Neural crest cell (in vitro differentiated cells): ENCODE measurements around the gene HMSD. TPM values are rescaled to one million over a fixed set of nuclear protein-coding genes. Genes with fewer than 3 reads are reported as not detected.
A peak's percentile ranks its signal among the peaks of the same experiment; 100 is the strongest.
"Not testable (repeated sequence)": the region's sequence is repeated elsewhere in the genome, so short reads cannot be mapped to it uniquely, and the experiment has no call there.

Source experiments
- DNase-seq: peaks from one replicate; pipeline ENCODE4 v3.0.0; 2021; ENCODE audit warnings: low read depth, mixed read lengths, low spot score
- H3K27ac Mint-ChIP-seq: one replicate; pipeline ENCODE4 v1.8.0; 2021; ENCODE audit warnings: mild to moderate bottlenecking, mixed read lengths; ENCODE audit not compliant: unreplicated experiment
- H3K27me3 Mint-ChIP-seq: 2 replicates; pipeline ENCODE4 v1.8.0; 2021; ENCODE audit warnings: low read depth, mild to moderate bottlenecking, mixed read lengths
- H3K36me3 Mint-ChIP-seq: 2 replicates; pipeline ENCODE4 v1.8.0; 2021; ENCODE audit warnings: low read depth, mild to moderate bottlenecking, mixed read lengths
- H3K4me1 Mint-ChIP-seq: 2 replicates; pipeline ENCODE4 v1.8.0; 2021; ENCODE audit warnings: mixed read lengths
- H3K4me3 Mint-ChIP-seq: one replicate; pipeline ENCODE4 v1.8.0; 2021; ENCODE audit warnings: mild to moderate bottlenecking, mixed read lengths
- H3K9me3 Mint-ChIP-seq: 2 replicates; pipeline ENCODE4 v1.8.0; 2021; ENCODE audit warnings: mixed read lengths
- total RNA-seq: library from RNA; stranded (reverse); gene quantifications from 2 replicates; pipeline ENCODE4 v1.2.1, GENCODE V29; 2021
- TF ChIP-seq, protein P1 (sequence below): fragments of 200-600 bp; sonication (generic); conservative IDR thresholded peaks from 2 replicates; pipeline ENCODE4 v1.5.0; 2021; ENCODE audit warnings: antibody characterized with exemption, mild to moderate bottlenecking

HMSD gene
- total RNA-seq, 1 donor from 2014 or later: 10.0 TPM

DNA sequence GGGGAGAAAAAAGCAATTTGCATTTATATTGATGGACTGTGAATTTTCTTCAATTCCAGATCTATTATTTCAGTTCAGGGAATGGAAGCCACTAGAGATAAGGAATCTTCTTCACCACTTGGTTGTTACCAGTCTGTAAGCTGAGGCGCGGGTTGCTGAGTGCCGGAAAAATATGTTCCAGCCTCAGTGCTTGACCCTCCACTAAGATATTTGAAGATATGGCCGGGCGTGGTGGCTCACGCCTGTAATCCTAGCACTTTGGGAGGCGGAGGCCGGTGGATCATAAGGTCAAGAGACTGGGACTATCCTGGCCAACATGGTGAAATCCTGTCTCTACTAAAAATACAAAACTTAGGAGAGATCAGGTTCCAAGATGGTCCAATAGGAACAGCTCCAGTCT lies 9.1 kb upstream of the HMSD start:
- Mint-ChIP-seq H3K4me1 (peaks cover 5% of the 10 kb centered on the region), H3K36me3 (no peaks in the 10 kb centered on the region), H3K9me3 (peaks cover 2% of the 10 kb centered on the region), H3K27ac (no peak overlapping the region), H3K27me3 (peaks cover 14% of the 10 kb centered on the region), H3K4me3 (no peak overlapping the region)
- TF ChIP-seq, protein P1, sequence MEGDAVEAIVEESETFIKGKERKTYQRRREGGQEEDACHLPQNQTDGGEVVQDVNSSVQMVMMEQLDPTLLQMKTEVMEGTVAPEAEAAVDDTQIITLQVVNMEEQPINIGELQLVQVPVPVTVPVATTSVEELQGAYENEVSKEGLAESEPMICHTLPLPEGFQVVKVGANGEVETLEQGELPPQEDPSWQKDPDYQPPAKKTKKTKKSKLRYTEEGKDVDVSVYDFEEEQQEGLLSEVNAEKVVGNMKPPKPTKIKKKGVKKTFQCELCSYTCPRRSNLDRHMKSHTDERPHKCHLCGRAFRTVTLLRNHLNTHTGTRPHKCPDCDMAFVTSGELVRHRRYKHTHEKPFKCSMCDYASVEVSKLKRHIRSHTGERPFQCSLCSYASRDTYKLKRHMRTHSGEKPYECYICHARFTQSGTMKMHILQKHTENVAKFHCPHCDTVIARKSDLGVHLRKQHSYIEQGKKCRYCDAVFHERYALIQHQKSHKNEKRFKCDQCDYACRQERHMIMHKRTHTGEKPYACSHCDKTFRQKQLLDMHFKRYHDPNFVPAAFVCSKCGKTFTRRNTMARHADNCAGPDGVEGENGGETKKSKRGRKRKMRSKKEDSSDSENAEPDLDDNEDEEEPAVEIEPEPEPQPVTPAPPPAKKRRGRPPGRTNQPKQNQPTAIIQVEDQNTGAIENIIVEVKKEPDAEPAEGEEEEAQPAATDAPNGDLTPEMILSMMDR: no peak
- DNase-seq: no peak

DNA sequence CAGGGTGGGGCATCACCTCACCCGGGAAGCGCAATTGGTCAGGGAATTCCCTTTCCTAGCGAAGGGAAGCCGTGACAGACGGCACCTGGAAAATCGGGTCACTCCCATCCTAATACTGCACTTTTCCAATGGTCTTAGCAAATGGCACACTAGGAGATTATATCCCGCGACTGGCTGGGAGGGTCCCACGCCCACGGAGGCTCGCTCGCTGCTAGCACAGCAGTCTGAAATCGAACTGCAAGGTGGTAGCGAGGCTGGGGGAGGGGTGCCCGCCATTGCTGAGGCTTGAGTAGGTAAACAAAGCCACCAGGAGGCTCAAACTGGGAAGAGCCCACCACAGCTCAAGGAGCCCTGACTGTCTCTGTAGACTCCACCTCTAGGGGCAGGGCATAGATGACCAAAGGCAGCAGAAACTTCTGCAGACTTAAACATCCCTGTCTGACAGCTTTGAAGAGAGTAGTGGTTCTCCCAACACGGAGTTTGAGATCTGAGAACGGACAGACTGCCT lies 8.5 kb upstream of the HMSD start:
- H3K27ac Mint-ChIP-seq, H3K9me3 Mint-ChIP-seq, H3K36me3 Mint-ChIP-seq, DNase-seq, H3K4me3 Mint-ChIP-seq, H3K4me1 Mint-ChIP-seq: not testable (repeated sequence)
- H3K27me3 Mint-ChIP-seq: peaks cover 14% of the 10 kb centered on the region

DNA sequence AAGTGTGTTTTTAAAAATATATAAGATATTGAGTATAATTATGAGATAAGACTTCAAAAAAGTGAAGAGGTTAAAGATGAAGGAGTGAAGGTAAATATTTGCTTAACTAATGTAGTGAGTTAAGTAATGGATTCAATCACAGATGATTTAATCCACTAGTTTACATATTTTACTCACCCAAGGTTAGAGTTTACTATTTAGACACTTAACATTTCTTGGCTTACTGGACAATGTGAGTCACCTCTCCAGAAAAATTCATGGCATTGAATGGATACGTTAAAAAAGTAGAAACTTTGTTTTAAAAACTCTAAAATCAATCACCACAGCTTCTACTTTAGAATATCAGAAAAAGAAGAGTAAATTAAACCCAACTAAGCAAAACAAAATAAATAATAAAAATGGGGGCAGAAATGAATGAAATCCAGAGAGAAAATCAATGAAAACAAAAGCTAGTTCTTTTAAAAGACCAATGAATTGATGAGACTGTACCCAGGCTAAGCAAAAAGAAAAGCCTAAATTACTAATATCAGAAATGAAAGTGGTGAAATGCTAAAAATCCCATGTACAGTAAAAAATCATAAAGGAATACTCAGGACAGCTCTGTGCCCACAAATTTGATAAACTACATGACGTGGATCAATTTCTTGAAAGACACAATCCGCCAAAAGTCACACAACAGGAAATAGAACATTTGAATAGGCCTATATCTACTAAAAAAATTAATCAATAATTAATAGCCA lies 1.9 kb upstream of the HMSD start:
- TF ChIP-seq, protein P1: no peak
- peaks cover 25% of the 10 kb centered on the region for H3K4me1 Mint-ChIP-seq
- peaks cover 8% of the 10 kb centered on the region for H3K9me3 Mint-ChIP-seq
- no peak overlapping the region for H3K27ac Mint-ChIP-seq
- no peak for DNase-seq
- H3K36me3 Mint-ChIP-seq: peaks cover 2% of the 10 kb centered on the region
- H3K27me3 Mint-ChIP-seq: peaks cover 13% of the 10 kb centered on the region
- H3K4me3 Mint-ChIP-seq: no peak overlapping the region

DNA sequence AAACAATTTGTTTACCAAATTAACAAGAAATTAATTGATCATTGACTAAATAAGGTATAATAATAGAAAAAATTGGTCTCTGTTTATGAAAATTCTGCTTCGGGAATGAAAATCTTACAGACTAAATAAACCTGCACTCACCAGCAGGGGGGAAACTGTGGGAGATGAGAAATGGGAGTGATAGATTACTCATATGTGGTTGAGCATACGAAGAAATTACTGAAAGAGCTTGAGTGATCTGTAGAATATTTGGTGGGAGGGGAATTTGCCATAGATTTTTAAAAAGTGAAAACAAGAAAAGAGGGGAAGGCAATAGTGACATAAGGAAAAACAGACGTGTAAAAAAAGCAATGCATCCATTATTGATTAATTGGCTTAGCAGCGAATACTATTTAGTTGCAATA lies 2.2 kb downstream of the HMSD start:
- Mint-ChIP-seq H3K4me3 (no peak overlapping the region), H3K4me1 (peaks cover 25% of the 10 kb centered on the region), H3K27me3 (peaks cover 3% of the 10 kb centered on the region), H3K36me3 (peaks cover 2% of the 10 kb centered on the region), H3K9me3 (peaks cover 4% of the 10 kb centered on the region), H3K27ac (no peak overlapping the region)
- TF ChIP-seq, protein P1: peak; percentile 47
- no peak for DNase-seq

DNA sequence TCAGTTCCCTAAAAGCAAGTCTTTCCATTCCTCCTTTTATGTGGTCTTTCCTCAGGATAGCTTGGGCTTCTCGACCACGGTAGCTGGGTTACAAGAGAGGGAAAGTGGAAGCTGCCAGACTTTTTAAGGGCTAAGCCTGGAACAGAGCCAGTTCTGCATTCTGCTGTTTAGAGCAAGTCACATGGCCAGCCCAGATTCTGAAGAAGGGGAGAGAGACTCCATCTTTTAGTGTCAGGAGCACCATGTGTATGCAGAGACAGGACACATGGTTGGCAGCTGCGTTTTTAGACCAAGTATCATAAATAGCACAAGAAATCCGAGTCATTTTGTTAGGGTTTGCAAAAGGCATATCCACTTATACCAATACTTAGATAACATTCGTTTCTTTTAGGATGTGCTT lies 4.7 kb downstream of the HMSD start:
- Mint-ChIP-seq H3K9me3 (peaks cover 4% of the 10 kb centered on the region), H3K4me1 (peaks cover 15% of the 10 kb centered on the region), H3K36me3 (peaks cover 7% of the 10 kb centered on the region), H3K4me3 (no peak overlapping the region), H3K27me3 (no peaks in the 10 kb centered on the region), H3K27ac (no peak overlapping the region)
- DNase-seq: no peak
- TF ChIP-seq, protein P1: no peak

DNA sequence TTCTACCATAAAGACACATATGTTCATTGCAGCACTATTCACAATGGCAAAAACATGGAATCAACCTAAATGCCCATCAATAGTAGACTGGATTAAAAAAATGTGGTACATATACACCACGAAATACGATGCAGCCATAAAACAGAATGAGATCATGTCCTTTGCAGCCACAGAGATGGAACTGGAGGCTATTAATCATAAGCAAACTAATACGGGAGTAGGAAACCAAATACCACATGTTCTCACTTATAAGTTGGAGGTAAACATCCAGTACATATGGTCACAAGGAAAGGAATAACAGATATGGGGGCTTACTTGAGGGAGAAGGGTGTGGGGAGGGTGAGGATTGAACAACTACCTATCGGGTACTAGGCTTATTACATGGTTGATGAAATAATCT lies 7.7 kb downstream of the HMSD start:
- Mint-ChIP-seq H3K4me3 (no peak overlapping the region), H3K27me3 (no peaks in the 10 kb centered on the region), H3K4me1 (no peaks in the 10 kb centered on the region), H3K36me3 (peaks cover 14% of the 10 kb centered on the region), H3K9me3 (peaks cover 4% of the 10 kb centered on the region), H3K27ac (no peak overlapping the region)
- no peak for DNase-seq
- TF ChIP-seq, protein P1: no peak
